ENCODE measurements around the gene MCTP2. TPM values are rescaled to one million over a fixed set of nuclear protein-coding genes. Genes with fewer than 3 reads are reported as not detected.

The MCTP2 gene
- total RNA-seq, 5 donors from 2014 or later (not counting 1 experiment from before 2014, with no cell fraction given): 16.0 to 31.3 (median 22.4) TPM

DNA sequence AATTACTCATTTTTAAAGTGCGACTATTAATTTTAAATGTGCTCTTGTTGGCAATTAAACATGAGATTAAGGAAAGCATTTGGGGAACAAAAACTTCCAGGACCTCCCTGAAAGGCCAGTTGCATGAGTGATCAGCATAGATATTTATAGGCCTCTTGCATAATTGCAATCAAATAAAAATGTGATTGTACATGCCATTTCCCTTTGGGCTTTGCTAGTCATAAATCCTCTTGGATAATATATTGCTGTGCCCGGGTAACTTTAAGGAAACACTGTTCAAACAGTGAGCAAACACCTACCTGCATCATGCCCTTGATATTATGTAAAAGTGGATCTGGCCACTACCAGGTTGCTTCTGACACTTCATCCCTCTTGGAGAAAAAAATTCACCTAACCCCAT, 239.1 kb downstream of the MCTP2 start:
- WGBS (ENCODE audit: insufficient coverage): no CpG with 5 or more reads among the region's 2 CpGs
- ATAC-seq (replicated peaks in 1 of 4): no peak
- Mint-ChIP-seq H3K9me3 (no peaks in the 10 kb centered on the region), H3K4me1 (no peaks in the 10 kb centered on the region), H3K27me3 (no peaks in the 10 kb centered on the region), H3K4me3 (no peak overlapping the region), H3K36me3 (peaks cover 52% of the 10 kb centered on the region), H3K27ac (no peak overlapping the region)
- DNase-seq: no peak
- Histone ChIP-seq H3K4me3 (ENCODE audit: control insufficient read depth in 1 of 2, extremely low read depth in 1 of 2, low read length in 1 of 2) (no peak overlapping the region), H3K27me3 (replicated peaks in 1 of 2; ENCODE audit: control insufficient read depth in 2 of 2, extremely low read depth in 1 of 2, insufficient read depth in 2 of 2, low read length in 1 of 2) (no peaks in the 10 kb centered on the region), H3K36me3 (ENCODE audit: control insufficient read depth in 2 of 2, extremely low read depth in 1 of 2, insufficient read depth in 1 of 2, low read length in 1 of 2) (peaks cover 0 to 2% of the 10 kb centered on the region in 2 donors), H3K4me1 (ENCODE audit: control insufficient read depth in 1 of 2, extremely low read depth in 1 of 2, insufficient read depth in 2 of 2, low read length in 2 of 2) (no peaks in the 10 kb centered on the region), H3K27ac (ENCODE audit: low read length) (no peak overlapping the region), H3K9me3 (no peaks in the 10 kb centered on the region)
- POLR2A ChIA-PET: no interaction called here
- CTCF ChIA-PET: no interaction called here

GRCh38 chr15:94476686-94477085, 245.3 kb downstream of the MCTP2 start:
- no peaks in the 10 kb centered on the region for H3K27me3 Mint-ChIP-seq
- POLR2A ChIA-PET: no interaction called here
- Histone ChIP-seq H3K27me3 (replicated peaks in 1 of 2; ENCODE audit: control insufficient read depth in 2 of 2, extremely low read depth in 1 of 2, insufficient read depth in 2 of 2, low read length in 1 of 2) (no peaks in the 10 kb centered on the region), H3K36me3 (ENCODE audit: control insufficient read depth in 2 of 2, extremely low read depth in 1 of 2, insufficient read depth in 1 of 2, low read length in 1 of 2) (peaks cover 0 to 15% of the 10 kb centered on the region in 2 donors), H3K27ac (ENCODE audit: low read length) (no peak overlapping the region), H3K4me1 (ENCODE audit: control insufficient read depth in 1 of 2, extremely low read depth in 1 of 2, insufficient read depth in 2 of 2, low read length in 2 of 2) (no peaks in the 10 kb centered on the region), H3K9me3 (no peaks in the 10 kb centered on the region), H3K4me3 (ENCODE audit: control insufficient read depth in 1 of 2, extremely low read depth in 1 of 2, low read length in 1 of 2) (no peak overlapping the region)
- CTCF ChIA-PET: no interaction called here
- H3K9me3 Mint-ChIP-seq: peaks cover 0 to 7% (median 0%) of the 10 kb centered on the region in 3 donors
- no peak for DNase-seq
- no peak overlapping the region for H3K4me3 Mint-ChIP-seq
- 76% methylated on average over 2 of the region's 5 CpGs for WGBS (ENCODE audit: insufficient coverage)
- H3K27ac Mint-ChIP-seq: no peak overlapping the region
- no peak for ATAC-seq (replicated peaks in 1 of 4)
- H3K4me1 Mint-ChIP-seq: no peaks in the 10 kb centered on the region
- H3K36me3 Mint-ChIP-seq: peaks cover 78% of the 10 kb centered on the region

DNA sequence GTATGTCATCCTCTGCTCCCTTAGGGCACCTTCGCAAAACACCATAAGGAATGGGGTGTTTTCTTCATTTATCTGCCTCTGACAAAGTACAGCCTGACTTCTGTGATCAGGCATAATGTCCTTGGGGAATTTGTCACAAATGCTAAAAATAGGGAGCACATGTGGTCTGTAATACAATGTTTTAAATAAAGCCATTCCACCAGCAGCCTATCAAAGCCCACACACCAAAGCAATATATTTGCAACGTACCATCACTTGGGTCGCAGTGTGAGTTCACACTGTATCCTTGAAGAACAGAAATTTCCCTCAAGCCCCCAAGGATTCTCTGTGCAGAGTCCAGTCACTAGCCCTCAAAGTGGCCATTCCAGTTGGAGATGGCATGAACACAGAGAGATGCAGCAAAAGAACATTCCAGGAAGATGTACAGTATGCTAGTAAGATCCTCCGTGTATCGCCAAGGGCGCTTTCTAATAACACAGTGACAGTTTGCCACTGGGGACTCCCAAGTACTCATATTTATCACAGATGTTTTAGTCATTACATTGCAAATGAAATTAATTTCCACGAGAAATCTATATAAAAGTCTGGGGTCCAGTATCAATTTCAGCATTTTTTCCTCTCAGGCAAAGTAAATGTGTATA, 246.7 kb downstream of the MCTP2 start:
- H3K4me3 ChIP-seq (ENCODE audit: control insufficient read depth in 1 of 2, extremely low read depth in 1 of 2, low read length in 1 of 2): no peak overlapping the region
- ATAC-seq (replicated peaks in 1 of 4) (no peak), DNase-seq (no peak)
- H3K4me3 Mint-ChIP-seq: no peak overlapping the region
- no peaks in the 10 kb centered on the region for H3K4me1 ChIP-seq (ENCODE audit: control insufficient read depth in 1 of 2, extremely low read depth in 1 of 2, insufficient read depth in 2 of 2, low read length in 2 of 2)
- H3K27me3 ChIP-seq (replicated peaks in 1 of 2; ENCODE audit: control insufficient read depth in 2 of 2, extremely low read depth in 1 of 2, insufficient read depth in 2 of 2, low read length in 1 of 2): no peaks in the 10 kb centered on the region
- no peaks in the 10 kb centered on the region for H3K4me1 Mint-ChIP-seq
- H3K27ac Mint-ChIP-seq: no peak overlapping the region
- no peak overlapping the region for H3K27ac ChIP-seq (ENCODE audit: low read length)
- H3K36me3 ChIP-seq (ENCODE audit: control insufficient read depth in 2 of 2, extremely low read depth in 1 of 2, insufficient read depth in 1 of 2, low read length in 1 of 2): peaks cover 0 to 15% of the 10 kb centered on the region in 2 donors
- H3K27me3 Mint-ChIP-seq: no peaks in the 10 kb centered on the region
- POLR2A ChIA-PET: no interaction called here
- peaks cover 83% of the 10 kb centered on the region for H3K36me3 Mint-ChIP-seq
- WGBS (ENCODE audit: insufficient coverage): 100% methylated on average over 2 of the region's 7 CpGs
- no peaks in the 10 kb centered on the region for H3K9me3 ChIP-seq
- CTCF ChIA-PET: no interaction called here
- H3K9me3 Mint-ChIP-seq: peaks cover 2 to 17% (median 6%) of the 10 kb centered on the region in 3 donors

DNA sequence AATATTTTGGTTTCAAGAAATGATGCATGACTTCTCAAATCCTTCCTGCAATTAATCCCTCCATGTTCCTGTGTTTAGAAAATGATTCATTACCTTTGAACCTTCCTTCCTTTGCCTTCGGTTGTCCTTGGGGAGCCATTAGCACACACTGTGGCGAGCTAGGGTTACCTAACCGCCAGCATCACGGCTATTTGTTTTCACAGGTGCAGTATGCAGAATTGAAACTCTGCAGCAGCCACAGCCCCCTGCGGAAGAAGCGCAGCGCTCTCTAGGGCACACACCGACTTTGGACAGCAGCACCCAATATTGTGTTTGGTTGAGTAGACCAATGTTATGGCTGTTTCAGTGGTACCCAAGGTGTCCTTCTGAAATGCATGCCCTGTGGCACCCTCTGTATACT, 247.4 kb downstream of the MCTP2 start:
- Histone ChIP-seq H3K9me3 (no peaks in the 10 kb centered on the region), H3K4me1 (ENCODE audit: control insufficient read depth in 1 of 2, extremely low read depth in 1 of 2, insufficient read depth in 2 of 2, low read length in 2 of 2) (no peaks in the 10 kb centered on the region), H3K27me3 (replicated peaks in 1 of 2; ENCODE audit: control insufficient read depth in 2 of 2, extremely low read depth in 1 of 2, insufficient read depth in 2 of 2, low read length in 1 of 2) (no peaks in the 10 kb centered on the region), H3K4me3 (ENCODE audit: control insufficient read depth in 1 of 2, extremely low read depth in 1 of 2, low read length in 1 of 2) (no peak overlapping the region), H3K36me3 (ENCODE audit: control insufficient read depth in 2 of 2, extremely low read depth in 1 of 2, insufficient read depth in 1 of 2, low read length in 1 of 2) (peaks cover 0 to 15% of the 10 kb centered on the region in 2 donors), H3K27ac (ENCODE audit: low read length) (no peak overlapping the region)
- H3K36me3 Mint-ChIP-seq: peaks cover 76% of the 10 kb centered on the region
- H3K27ac Mint-ChIP-seq: no peak overlapping the region
- ATAC-seq (replicated peaks in 1 of 4): no peak
- WGBS (ENCODE audit: insufficient coverage): 98% methylated on average over 4 of the region's 8 CpGs
- no peak for DNase-seq
- peaks cover 6 to 17% (median 6%) of the 10 kb centered on the region in 3 donors for H3K9me3 Mint-ChIP-seq
- ChIA-PET POLR2A (no interaction called here), CTCF (no interaction called here)
- no peaks in the 10 kb centered on the region for H3K4me1 Mint-ChIP-seq
- H3K4me3 Mint-ChIP-seq: no peak overlapping the region
- H3K27me3 Mint-ChIP-seq: no peaks in the 10 kb centered on the region

- no peaks in the 10 kb centered on the region for H3K9me3 ChIP-seq
- peaks cover 0 to 15% of the 10 kb centered on the region in 2 donors for H3K36me3 ChIP-seq (ENCODE audit: control insufficient read depth in 2 of 2, extremely low read depth in 1 of 2, insufficient read depth in 1 of 2, low read length in 1 of 2)
- ATAC-seq (replicated peaks in 1 of 4) (no peak), DNase-seq (no peak)
- POLR2A ChIA-PET: no interaction called here
- Mint-ChIP-seq H3K36me3 (peaks cover 66% of the 10 kb centered on the region), H3K4me3 (no peak overlapping the region), H3K27me3 (no peaks in the 10 kb centered on the region), H3K27ac (no peak overlapping the region), H3K9me3 (peaks cover 6 to 17% (median 6%) of the 10 kb centered on the region in 3 donors), H3K4me1 (no peaks in the 10 kb centered on the region)
- H3K4me3 ChIP-seq (ENCODE audit: control insufficient read depth in 1 of 2, extremely low read depth in 1 of 2, low read length in 1 of 2): no peak overlapping the region
- WGBS (ENCODE audit: insufficient coverage): 89% methylated on average over 1 of the region's 4 CpGs
- CTCF ChIA-PET: interaction anchor here in 1 of 2 donors (0.7 kb wide), 1 partner anchor 26 kb away, joined by 3 read pairs; no protein-coding TSS in a partner anchor
- peaks cover 0 to 4% of the 10 kb centered on the region in 2 experiments for H3K27me3 ChIP-seq (replicated peaks in 1 of 2; ENCODE audit: control insufficient read depth in 2 of 2, extremely low read depth in 1 of 2, insufficient read depth in 2 of 2, low read length in 1 of 2)
- H3K4me1 ChIP-seq (ENCODE audit: control insufficient read depth in 1 of 2, extremely low read depth in 1 of 2, insufficient read depth in 2 of 2, low read length in 2 of 2): no peaks in the 10 kb centered on the region
- H3K27ac ChIP-seq (ENCODE audit: low read length): no peak overlapping the region
Measured at GRCh38 chr15:94480289-94480834, 249.0 kb downstream of the MCTP2 start.

- ChIA-PET POLR2A (no interaction called here), CTCF (no interaction called here)
- Histone ChIP-seq H3K9me3 (no peaks in the 10 kb centered on the region), H3K4me1 (ENCODE audit: control insufficient read depth in 1 of 2, extremely low read depth in 1 of 2, insufficient read depth in 2 of 2, low read length in 2 of 2) (no peaks in the 10 kb centered on the region), H3K4me3 (ENCODE audit: control insufficient read depth in 1 of 2, extremely low read depth in 1 of 2, low read length in 1 of 2) (no peak overlapping the region), H3K36me3 (ENCODE audit: control insufficient read depth in 2 of 2, extremely low read depth in 1 of 2, insufficient read depth in 1 of 2, low read length in 1 of 2) (no peaks in the 10 kb centered on the region), H3K27me3 (replicated peaks in 1 of 2; ENCODE audit: control insufficient read depth in 2 of 2, extremely low read depth in 1 of 2, insufficient read depth in 2 of 2, low read length in 1 of 2) (peaks cover 0 to 4% of the 10 kb centered on the region in 2 experiments), H3K27ac (ENCODE audit: low read length) (no peak overlapping the region)
- 88% methylated on average over 1 of the region's 3 CpGs for WGBS (ENCODE audit: insufficient coverage)
- DNase-seq: no peak
- Mint-ChIP-seq H3K27ac (no peak overlapping the region), H3K27me3 (no peaks in the 10 kb centered on the region), H3K36me3 (peaks cover 23% of the 10 kb centered on the region), H3K4me1 (no peaks in the 10 kb centered on the region), H3K9me3 (peaks cover 11 to 26% (median 11%) of the 10 kb centered on the region in 3 donors), H3K4me3 (no peak overlapping the region)
- ATAC-seq (replicated peaks in 1 of 4): no peak
Measured at GRCh38 chr15:94485148-94485719, 253.9 kb downstream of the MCTP2 start.
